Bronchial smooth muscle cell (primary cell): ENCODE data around the gene PAN3. TPM values are rescaled to one million over a fixed set of nuclear protein-coding genes. Genes with fewer than 3 reads are reported as not detected.

Experiments used
- total RNA-seq: library from RNA; depleted of rRNA; stranded (reverse); fragments of >200 nt; gene quantifications from 2 replicates; pipeline ENCODE4 v1.2.1, GENCODE V29; 2014

The PAN3 gene
- 8.2 and 10.1 TPM in 2 replicates for total RNA-seq

GRCh38 chr13:28138012-28138755 lies at the start of gene PAN3:
PAN3 (plus strand) TSS chr13:28138545; CDS start chr13:28138658, 113 bp downstream.

GRCh38 chr13:28100150-28101121 lies 37.9 kb upstream of the PAN3 start, which contains the start of gene FLT3:
FLT3 (minus strand) TSS chr13:28100576; CDS start chr13:28100510, 66 bp downstream.

Other genes starting within 250 kb of the PAN3 start
- gene PDX1, start 218.5 kb upstream of the PAN3 start, total RNA-seq = not detected in 2 replicates
- not detected in 2 replicates for gene CDX2, start 169.2 kb upstream of the PAN3 start, total RNA-seq
- gene URAD, start 149.9 kb upstream of the PAN3 start, total RNA-seq = not detected in 2 replicates
- not detected in 2 replicates for gene FLT3, start 38.0 kb upstream of the PAN3 start, total RNA-seq